AG20443 (cell line): Measurements from ENCODE around the gene PCDHA13.
"Not testable (repeated sequence)": the region's sequence is repeated elsewhere in the genome, so short reads cannot be mapped to it uniquely, and the experiment has no call there.

ENCODE experiments used
- DNase-seq: peaks from one replicate; pipeline ENCODE4 v3.0.0; 2012; ENCODE audit warnings: low spot score, mixed read lengths

PCDHA13 gene

GRCh38 chr5:140868721-140869554 is 13.0 kb upstream of the PCDHA13 start, which contains the start of gene PCDHA11:
Gene PCDHA11 (plus strand): TSS chr5:140868957. CDS start chr5:140869104, 147 bp downstream.
- no peak for DNase-seq

GRCh38 chr5:140869555-140869886 is 12.4 kb upstream of the PCDHA13 start:
- DNase-seq: no peak

- DNase-seq: no peak
These were observed 11.4 kb upstream of the PCDHA13 start for GRCh38 chr5:140870221-140871201.

DNA sequence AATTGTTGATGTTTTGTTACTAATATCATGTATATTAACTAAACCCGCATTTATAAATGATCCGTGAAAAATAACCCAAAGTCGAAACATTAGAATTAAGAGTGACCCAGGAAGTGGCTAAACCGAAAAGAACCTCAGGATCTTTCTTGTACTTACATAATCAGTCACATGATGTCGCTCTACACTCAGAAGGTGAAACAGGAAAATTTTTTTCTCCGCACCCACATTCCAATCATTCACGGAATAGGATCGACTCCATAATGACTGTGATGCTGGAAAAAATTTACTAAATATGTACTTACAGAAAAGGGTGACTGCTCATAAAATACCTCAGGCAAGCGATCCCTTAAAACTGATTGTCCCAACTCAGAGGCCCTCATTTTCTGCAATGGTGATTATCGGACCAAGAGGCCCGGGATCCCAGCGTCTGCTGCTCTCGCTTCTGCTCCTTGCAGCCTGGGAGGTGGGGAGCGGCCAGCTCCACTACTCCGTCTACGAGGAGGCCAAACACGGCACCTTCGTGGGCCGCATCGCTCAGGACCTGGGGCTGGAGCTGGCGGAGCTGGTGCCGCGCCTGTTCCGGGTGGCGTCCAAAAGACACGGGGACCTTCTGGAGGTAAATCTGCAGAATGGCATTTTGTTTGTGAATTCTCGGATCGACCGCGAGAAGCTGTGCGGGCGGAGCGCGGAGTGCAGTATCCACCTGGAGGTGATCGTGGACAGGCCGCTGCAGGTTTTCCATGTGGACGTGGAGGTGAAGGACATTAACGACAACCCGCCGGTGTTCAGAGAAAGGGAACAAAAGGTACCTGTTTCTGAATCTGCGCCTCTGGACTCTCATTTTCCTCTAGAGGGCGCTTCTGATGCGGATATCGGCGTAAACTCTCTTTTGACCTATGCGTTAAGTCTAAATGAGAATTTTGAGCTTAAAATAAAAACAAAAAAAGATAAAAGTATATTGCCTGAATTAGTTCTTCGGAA is 6.5 kb upstream of the PCDHA13 start, which contains the start of gene PCDHA12:
TSS of gene PCDHA12 (plus strand) at position 224 of the 981 bp plus-strand sequence. CDS start at position 389, 165 bp downstream.
- DNase-seq: no peak

GRCh38 chr5:140876541-140877261 is 5.2 kb upstream of the PCDHA13 start:
- DNase-seq: not testable (repeated sequence)

DNA sequence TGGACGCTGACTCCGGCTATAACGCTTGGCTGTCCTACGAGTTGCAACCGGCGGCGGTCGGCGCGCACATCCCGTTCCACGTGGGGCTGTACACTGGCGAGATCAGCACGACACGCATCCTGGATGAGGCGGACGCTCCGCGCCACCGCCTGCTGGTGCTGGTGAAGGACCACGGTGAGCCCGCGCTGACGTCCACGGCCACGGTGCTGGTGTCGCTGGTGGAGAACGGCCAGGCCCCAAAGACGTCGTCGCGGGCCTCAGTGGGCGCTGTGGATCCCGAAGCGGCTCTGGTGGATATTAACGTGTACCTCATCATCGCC is 4.7 kb upstream of the PCDHA13 start:
- DNase-seq: no peak

GRCh38 chr5:140882591-140882899 is 621 bp downstream of the PCDHA13 start:
- DNase-seq: no peak

GRCh38 chr5:140883373-140883772 is 1.4 kb downstream of the PCDHA13 start:
- DNase-seq: no peak

DNA sequence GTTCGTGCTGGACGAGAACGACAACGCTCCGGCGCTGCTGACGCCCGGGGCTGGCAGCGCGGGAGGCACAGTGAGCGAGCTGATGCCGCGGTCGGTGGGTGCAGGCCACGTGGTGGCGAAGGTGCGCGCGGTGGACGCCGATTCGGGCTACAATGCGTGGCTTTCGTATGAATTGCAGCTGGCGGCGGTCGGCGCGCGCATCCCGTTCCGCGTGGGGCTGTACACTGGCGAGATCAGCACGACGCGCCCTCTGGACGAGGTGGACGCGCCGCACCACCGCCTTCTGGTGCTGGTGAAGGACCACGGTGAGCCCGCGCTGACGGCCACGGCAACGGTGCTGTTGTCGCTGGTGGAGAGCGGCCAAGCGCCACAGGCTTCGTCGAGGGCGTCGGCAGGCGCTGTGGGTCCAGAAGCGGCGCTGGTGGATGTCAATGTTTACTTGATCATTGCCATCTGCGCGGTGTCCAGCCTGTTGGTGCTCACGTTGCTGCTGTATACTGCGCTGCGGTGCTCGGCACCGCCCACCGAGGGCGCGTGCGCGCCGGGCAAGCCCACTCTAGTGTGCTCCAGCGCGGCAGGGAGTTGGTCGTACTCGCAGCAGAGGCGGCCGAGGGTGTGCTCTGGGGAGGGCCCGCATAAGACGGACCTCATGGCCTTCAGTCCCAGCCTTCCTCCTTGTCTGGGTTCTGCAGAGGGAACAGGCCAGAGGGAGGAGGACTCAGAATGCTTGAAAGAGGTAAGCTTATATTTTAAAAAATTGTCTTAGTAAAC is 2.2 kb downstream of the PCDHA13 start:
- no peak for DNase-seq

DNA sequence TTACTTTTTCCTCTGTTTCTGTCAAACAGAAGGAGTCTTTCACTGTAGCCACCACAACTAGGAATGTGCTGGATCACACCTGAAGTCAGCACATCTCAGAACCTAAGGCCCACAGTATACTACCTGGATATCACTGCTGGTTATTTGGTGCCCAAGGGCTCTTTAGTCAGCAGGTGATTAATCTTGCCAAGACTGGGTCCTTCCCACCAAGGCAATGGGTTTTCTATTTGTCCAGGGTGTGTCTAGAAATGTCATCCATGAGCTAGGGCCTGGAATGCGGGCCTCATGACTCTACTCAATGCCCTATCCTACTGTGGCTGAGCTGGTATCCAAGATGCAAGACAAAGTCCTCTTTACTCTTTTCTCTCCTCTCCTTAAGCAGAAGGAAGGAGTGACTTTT is 34.4 kb downstream of the PCDHA13 start:
- DNase-seq: no peak

DNA sequence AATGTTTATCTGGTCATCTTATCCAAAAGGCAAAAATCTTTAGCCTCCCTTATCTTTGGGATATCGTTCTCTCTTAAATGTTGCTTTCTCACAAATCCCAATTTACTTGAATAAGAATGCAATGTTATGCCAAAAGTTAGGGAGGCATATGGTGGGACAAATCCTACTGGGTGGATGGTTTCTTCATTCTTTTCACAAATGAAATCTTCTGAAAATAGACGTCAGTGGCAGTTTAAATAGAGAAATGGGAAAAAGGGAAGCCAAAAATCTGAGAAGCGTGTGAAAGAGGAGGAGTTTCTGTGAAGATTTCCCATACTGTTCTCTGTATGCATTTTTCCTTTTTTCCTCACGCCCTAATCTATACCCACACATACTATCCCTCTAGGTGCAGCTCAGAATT is 41.7 kb downstream of the PCDHA13 start:
- DNase-seq: no peak

GRCh38 chr5:140925806-140926442 is 44.0 kb downstream of the PCDHA13 start, which contains the start of gene PCDHAC1:
Gene PCDHAC1 (plus strand): TSS chr5:140926299. CDS start chr5:140926893, 594 bp downstream.
- no peak for DNase-seq

- peak; percentile 78 for DNase-seq
These were observed 44.7 kb downstream of the PCDHA13 start for GRCh38 chr5:140926443-140927227.

- DNase-seq: no peak
These were observed 45.3 kb downstream of the PCDHA13 start for GRCh38 chr5:140927228-140927573.
